K562 (cell line): ENCODE data around the gene CDH2. TPM values are rescaled to one million over a fixed set of nuclear protein-coding genes. Genes with fewer than 3 reads are reported as not detected.

ENCODE experiments used
- ATAC-seq: fragments of 200-7000 bp; cut with Tn5 transposase; 3 replicates; pipeline ENCODE4 v1.9.1; 2020; ENCODE audit warnings: moderate library complexity
- BruUV-seq: library from RNA; stranded (reverse); fragments of 400-500 nt; replicated peaks from 2 replicates; lab custom pipeline; 2021; lab: Mats Ljungman, UMichigan
- CTCF ChIA-PET: fragments of 300-600 bp; formaldehyde crosslinking; extraction: SDS; loops from one replicate; lab custom pipeline; 2021; ENCODE audit warnings: low intra/inter-chr PET ratio; lab: Yijun Ruan, JAX
- POLR2A ChIA-PET: fragments of 300-600, 350-650 bp; sonication (Branson Sonifier 250); formaldehyde crosslinking; extraction: SDS; loops from one replicate; lab custom pipeline; 2021; ENCODE audit warnings: antibody characterized with exemption, inconsistent platforms; lab: Yijun Ruan, JAX
- DNase-seq, 4 experiments: peaks; one replicate each; pipeline versions ENCODE4 v3.0.0 to v3.0.0-alpha.2; 2011 to 2018; ENCODE audit warnings: low spot score in 3 of 4, mixed read lengths in 3 of 4; ENCODE audit errors: extremely low read depth in 1 of 4
- FAIRE-seq: peaks from 2 replicates; lab custom pipeline; 2011; peaks lifted over from hg19 to GRCh38; lab: Jason Lieb, UNC
- H2AFZ ChIP-seq: 2 replicates; pipeline ENCODE4 v1.6.0; 2011; ENCODE audit warnings: low read depth, low read length, control low read depth, inconsistent platforms
- H3K27ac ChIP-seq: fragments of 200-600 bp; 3 replicates; pipeline ENCODE4 v1.8.0; 2011; ENCODE audit warnings: low read depth, mild to moderate bottlenecking, control low read depth, inconsistent platforms, low read length, moderate library complexity, mixed read lengths; ENCODE audit errors: extremely low read depth
- H3K27me3 ChIP-seq, 2 experiments: fragments of 300-600 bp in 1 of 2; 2 replicates in 1 of 2; 3 replicates in 1 of 2; pipeline versions ENCODE4 v1.6.0 to v1.8.0; 2011; ENCODE audit warnings: inconsistent platforms in 2 of 2, low read length in 2 of 2, mild to moderate bottlenecking in 1 of 2, mixed read lengths in 1 of 2, moderate library complexity in 1 of 2; ENCODE audit not compliant: control insufficient read depth in 2 of 2, insufficient read depth in 2 of 2
- H3K36me3 ChIP-seq: fragments of 300-600 bp; 3 replicates; pipeline ENCODE4 v1.8.0; 2011; ENCODE audit warnings: mild to moderate bottlenecking, low read length, inconsistent platforms; ENCODE audit not compliant: control insufficient read depth, insufficient read depth
- H3K4me1 ChIP-seq, 2 experiments: fragments of 200-600 bp in 1 of 2; replicated peaks in 1 of 2; 2 replicates in 1 of 2; 3 replicates in 1 of 2; pipeline versions ENCODE4 v1.5.1 to v1.8.0; 2011; ENCODE audit warnings: inconsistent platforms in 2 of 2, low read length in 2 of 2, mild to moderate bottlenecking in 1 of 2, mixed read lengths in 1 of 2, moderate library complexity in 1 of 2; ENCODE audit not compliant: control insufficient read depth in 2 of 2, insufficient read depth in 2 of 2
- H3K4me2 ChIP-seq: 2 replicates; pipeline ENCODE4 v1.6.1; 2011; ENCODE audit warnings: low read length, control low read depth, inconsistent platforms, mixed read lengths; ENCODE audit not compliant: insufficient read depth
- H3K4me3 ChIP-seq: fragments of 200-600 bp; sonication (generic), shearing (Covaris generic); 2 replicates; pipeline ENCODE4 v1.5.1; 2016; ENCODE audit warnings: control low read depth, inconsistent platforms
- H3K79me2 ChIP-seq: fragments of 200-600 bp; 3 replicates; pipeline ENCODE4 v1.8.0; 2011; ENCODE audit warnings: low read length, inconsistent platforms; ENCODE audit not compliant: control insufficient read depth, insufficient read depth
- H3K9ac ChIP-seq, 2 experiments: 2 replicates each; pipeline versions ENCODE4 v1.6.0 to v1.6.1; 2011; ENCODE audit warnings: low read depth in 2 of 2, low read length in 2 of 2, control low read depth in 1 of 2, inconsistent platforms in 1 of 2, mild to moderate bottlenecking in 1 of 2, mixed read lengths in 1 of 2; ENCODE audit not compliant: insufficient read depth in 1 of 2
- H3K9me1 ChIP-seq: one replicate; pipeline ENCODE4 v1.6.0; 2011; ENCODE audit warnings: inconsistent platforms, mild to moderate bottlenecking, low read length, moderate library complexity; ENCODE audit not compliant: control insufficient read depth, insufficient read depth
- H3K9me3 ChIP-seq: replicated peaks from 2 replicates; pipeline ENCODE4 v1.5.1; 2011; ENCODE audit warnings: low read depth, low read length, inconsistent platforms; ENCODE audit not compliant: control insufficient read depth, insufficient read depth
- H4K20me1 ChIP-seq: replicated peaks from 2 replicates; pipeline ENCODE4 v1.6.1; 2011; ENCODE audit warnings: low read length, inconsistent platforms, mixed read lengths; ENCODE audit not compliant: control insufficient read depth, insufficient read depth
- DACH1 ChIP-seq: fragments of 450-650 bp; IDR thresholded peaks from 2 replicates; pipeline ENCODE4 v1.6.1; 2018; ENCODE audit not compliant: partially characterized antibody
- ELF2 ChIP-seq: fragments of 250-450 bp; sonication (Bioruptor Pico); IDR thresholded peaks from 2 replicates; pipeline ENCODE4 v1.5.0; 2021; ENCODE audit warnings: mild to moderate bottlenecking
- ESRRA ChIP-seq: fragments of 450-650 bp; IDR thresholded peaks from 2 replicates; pipeline ENCODE4 v1.6.1; 2014; ENCODE audit warnings: low read depth, mild to moderate bottlenecking, moderate library complexity, borderline replicate concordance
- MAZ ChIP-seq, 2 experiments: fragments of 450-650 bp in 1 of 2; sonication (generic) in 1 of 2; formaldehyde crosslinking; IDR thresholded peaks in 1 of 2; conservative IDR thresholded peaks in 1 of 2; 2 replicates each; pipeline versions ENCODE4 v1.4.0 to v1.5.0; 2020; ENCODE audit warnings: mild to moderate bottlenecking in 1 of 2, missing genetic modification reagents in 1 of 2
- MIER1 ChIP-seq: fragments of 450-650 bp; IDR thresholded peaks from 2 replicates; pipeline ENCODE4 v1.6.1; 2016; ENCODE audit warnings: antibody characterized with exemption, mild to moderate bottlenecking, low read depth
- OTX1 ChIP-seq: fragments of 450-650 bp; formaldehyde crosslinking; IDR thresholded peaks from 2 replicates; pipeline ENCODE4 v1.4.0; 2022; ENCODE audit warnings: mild to moderate bottlenecking
- PHF8 ChIP-seq: fragments of 200-600 bp; sonication (generic); IDR thresholded peaks from 2 replicates; pipeline ENCODE4 v1.6.1; 2012; ENCODE audit warnings: mixed run types, mild to moderate bottlenecking, inconsistent platforms, low read length, moderate library complexity, borderline replicate concordance
- POLR2H ChIP-seq: IDR thresholded peaks from 2 replicates; pipeline ENCODE4 v1.6.1; 2016; ENCODE audit warnings: missing genetic modification characterization, low read depth, mild to moderate bottlenecking, control low read depth, missing compliant biosample characterization, moderate library complexity
- PTBP1 ChIP-seq: fragments of 200-400 bp; formaldehyde crosslinking; IDR thresholded peaks from 2 replicates; pipeline ENCODE4 v1.6.1; 2017; ENCODE audit warnings: low read depth, low read length
- RAD21 ChIP-seq, 2 experiments: fragments of 250-450 bp in 1 of 2; fragments of 450-650 bp in 1 of 2; sonication (Bioruptor Pico) in 1 of 2; formaldehyde crosslinking in 1 of 2; IDR thresholded peaks in 1 of 2; conservative IDR thresholded peaks in 1 of 2; 2 replicates each; pipeline versions ENCODE4 v1.4.0 to v1.8.0; 2020 to 2022; ENCODE audit warnings: mild to moderate bottlenecking in 2 of 2, moderate library complexity in 1 of 2
- RBM14 ChIP-seq: fragments of 200-400 bp; formaldehyde crosslinking; IDR thresholded peaks from 2 replicates; pipeline ENCODE4 v1.6.1; 2018; ENCODE audit warnings: low read depth, mild to moderate bottlenecking, low read length, moderate library complexity, borderline replicate concordance; ENCODE audit not compliant: insufficient read depth
- SNIP1 ChIP-seq: fragments of 450-650 bp; IDR thresholded peaks from 2 replicates; pipeline ENCODE4 v1.7.1; 2017; ENCODE audit warnings: low read depth, mild to moderate bottlenecking
- STAT5A ChIP-seq: IDR thresholded peaks from 2 replicates; pipeline ENCODE4 v1.6.1; 2012; ENCODE audit warnings: low read length, inconsistent platforms, borderline replicate concordance
- TAL1 ChIP-seq: fragments of 450-650 bp; IDR thresholded peaks from 2 replicates; pipeline ENCODE4 v1.6.1; 2016; ENCODE audit warnings: mild to moderate bottlenecking
- ZNF197 ChIP-seq: fragments of 200-800 bp; sonication (Bioruptor generic); IDR thresholded peaks from 2 replicates; pipeline ENCODE4 v1.6.1; 2016; ENCODE audit warnings: low read depth, missing genetic modification characterization, missing compliant biosample characterization
- ZNF76 ChIP-seq: fragments of 250-450 bp; sonication (Bioruptor Pico); IDR thresholded peaks from 2 replicates; pipeline ENCODE4 v1.4.0; 2020; ENCODE audit warnings: mild to moderate bottlenecking, moderate library complexity, borderline replicate concordance
- in situ Hi-C: fragments of 300-500 bp; cut with MboI; formaldehyde crosslinking; loops from 4 replicates; pipeline ENCODE4 v1.15.0; 2018; ENCODE audit warnings: inconsistent platforms, mixed read lengths
- intact Hi-C: fragments of 100-400 bp; cut with micrococcal nuclease; formaldehyde crosslinking; loops from 2 replicates; pipeline ENCODE4 v1.14.2; 2022
- polyA plus RNA-seq, 8 experiments: library from polyadenylated mRNA; depleted of rRNA in 4 of 8; stranded (reverse) in 5 of 8; unstranded in 3 of 8; fragments of >200 nt; fragmentation: Nextera tagmentation in 2 of 8; fragmentation: Illumina TruSeq in 1 of 8; extraction: Ambion mirVana in 2 of 8; extraction: Trizol in 1 of 8; gene quantifications; 2 replicates each; pipeline versions ENCODE4 v1.2.1 to v1.2.3, GENCODE V29; 2011 to 2014; ENCODE audit warnings: inconsistent platforms in 1 of 8, missing spikeins in 1 of 8
- total RNA-seq, 7 experiments: library from RNA; depleted of rRNA in 6 of 7; stranded (reverse); fragments of >200 nt in 6 of 7; fragmentation: Illumina TruSeq in 2 of 7; extraction: Trizol in 2 of 7; gene quantifications; 2 replicates each; pipeline versions ENCODE4 v1.2.1 to v1.2.3, GENCODE V29; 2011 to 2021; ENCODE audit warnings: low replicate concordance in 1 of 7
- TF ChIP-seq, protein P1 (sequence below), 2 experiments: IDR thresholded peaks in 1 of 2; conservative IDR thresholded peaks in 1 of 2; 2 replicates each; pipeline ENCODE4 v1.6.1; 2016; ENCODE audit warnings: low read depth in 2 of 2, mild to moderate bottlenecking in 1 of 2, missing compliant biosample characterization in 1 of 2, missing genetic modification characterization in 1 of 2, moderate library complexity in 1 of 2
- TF ChIP-seq, protein P2 (sequence below), 2 experiments: fragments of 450-650 bp in 1 of 2; sonication (generic) in 1 of 2; formaldehyde crosslinking; conservative IDR thresholded peaks; 2 replicates each; pipeline versions ENCODE4 v1.4.0 to v1.8.1; 2020 to 2022; ENCODE audit warnings: mild to moderate bottlenecking in 1 of 2, missing genetic modification reagents in 1 of 2

CDH2 gene
- total and polyA plus RNA-seq, 9 of the 15 experiments (the other 6 are each of a cell fraction or from before 2014, with no cell fraction given): 0.04 TPM; not detected in 8

DNA sequence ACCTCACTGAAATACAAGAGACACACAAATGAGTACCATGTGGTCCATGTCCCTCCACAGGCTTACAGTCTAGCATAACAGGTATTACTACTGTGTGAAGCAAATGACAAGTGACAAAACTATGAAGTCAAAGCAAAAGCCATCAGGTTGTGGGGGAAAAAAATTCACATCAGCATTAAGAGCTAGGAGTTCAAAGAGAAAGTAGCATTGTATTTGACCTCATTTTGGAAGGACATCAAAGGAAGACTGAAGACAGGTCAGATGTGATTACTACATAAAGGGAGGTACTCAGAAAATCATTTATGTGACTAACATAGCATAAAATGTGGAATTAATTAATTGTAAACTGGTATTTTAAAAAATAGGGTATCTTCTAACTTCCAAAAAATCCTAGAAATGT, 224.2 kb downstream of the CDH2 start:
- in situ Hi-C loops (no loop called here), intact Hi-C loops (no loop called here)
- CTCF ChIA-PET: no interaction called here
- no peaks in the 10 kb centered on the region for H4K20me1 ChIP-seq
- no peak overlapping the region for H3K4me2 ChIP-seq
- H2AFZ ChIP-seq: no peak overlapping the region
- no TSS peak for BruUV-seq
- no peaks in the 10 kb centered on the region for H3K27me3 ChIP-seq
- no peaks in the 10 kb centered on the region for H3K79me2 ChIP-seq
- POLR2A ChIA-PET: no interaction called here
- no peaks in the 10 kb centered on the region for H3K9me3 ChIP-seq
- H3K27ac ChIP-seq: no peak overlapping the region
- TF ChIP-seq, protein P1, sequence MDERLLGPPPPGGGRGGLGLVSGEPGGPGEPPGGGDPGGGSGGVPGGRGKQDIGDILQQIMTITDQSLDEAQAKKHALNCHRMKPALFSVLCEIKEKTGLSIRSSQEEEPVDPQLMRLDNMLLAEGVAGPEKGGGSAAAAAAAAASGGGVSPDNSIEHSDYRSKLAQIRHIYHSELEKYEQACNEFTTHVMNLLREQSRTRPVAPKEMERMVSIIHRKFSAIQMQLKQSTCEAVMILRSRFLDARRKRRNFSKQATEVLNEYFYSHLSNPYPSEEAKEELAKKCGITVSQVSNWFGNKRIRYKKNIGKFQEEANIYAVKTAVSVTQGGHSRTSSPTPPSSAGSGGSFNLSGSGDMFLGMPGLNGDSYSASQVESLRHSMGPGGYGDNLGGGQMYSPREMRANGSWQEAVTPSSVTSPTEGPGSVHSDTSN (CRISPR knock-in tag; IDR thresholded peaks at IDR 0.05; ENCODE audit: low read depth): no peak
- TF ChIP-seq, protein P1 (tag; conservative IDR thresholded peaks at IDR 0.05; ENCODE audit: low read depth): no peak
- TF ChIP-seq ESRRA: no peak
- TF ChIP-seq OTX1 (CRISPR knock-in tag): no peak
- TF ChIP-seq RBM14: no peak
- TF ChIP-seq ELF2 (CRISPR knock-in tag): no peak
- TF ChIP-seq ZNF76 (CRISPR knock-in tag): no peak
- TF ChIP-seq STAT5A: no peak
- no peak for TF ChIP-seq SNIP1
- TF ChIP-seq, protein P2, sequence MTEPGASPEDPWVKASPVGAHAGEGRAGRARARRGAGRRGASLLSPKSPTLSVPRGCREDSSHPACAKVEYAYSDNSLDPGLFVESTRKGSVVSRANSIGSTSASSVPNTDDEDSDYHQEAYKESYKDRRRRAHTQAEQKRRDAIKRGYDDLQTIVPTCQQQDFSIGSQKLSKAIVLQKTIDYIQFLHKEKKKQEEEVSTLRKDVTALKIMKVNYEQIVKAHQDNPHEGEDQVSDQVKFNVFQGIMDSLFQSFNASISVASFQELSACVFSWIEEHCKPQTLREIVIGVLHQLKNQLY (CRISPR knock-in tag; conservative IDR thresholded peaks at IDR 0.05): no peak
- TF ChIP-seq MIER1: no peak
- TF ChIP-seq PHF8: no peak
- TF ChIP-seq MAZ (CRISPR knock-in tag; conservative IDR thresholded peaks at IDR 0.05 in 1 of 2, IDR thresholded peaks at IDR 0.05 in 1 of 2): no peak
- TF ChIP-seq TAL1: no peak
- TF ChIP-seq DACH1: no peak
- TF ChIP-seq PTBP1: no peak
- no peak for TF ChIP-seq ZNF197 (CRISPR knock-in tag)
- TF ChIP-seq POLR2H (tag): no peak
- no peak for TF ChIP-seq RAD21 (CRISPR knock-in tag; conservative IDR thresholded peaks at IDR 0.05 in 1 of 2, IDR thresholded peaks at IDR 0.05 in 1 of 2)
- no peak overlapping the region for H3K4me3 ChIP-seq
- DNase-seq (no peak), FAIRE-seq (no peak), ATAC-seq (no peak)
- H3K9ac ChIP-seq: no peak overlapping the region
- H3K36me3 ChIP-seq: no peaks in the 10 kb centered on the region
- H3K9me1 ChIP-seq: no peaks in the 10 kb centered on the region
- no peaks in the 10 kb centered on the region for H3K4me1 ChIP-seq
